Activated CD4-positive, alpha-beta memory T cell treated with anti-CD3 and anti-CD28 coated beads, Interleukin-2, amount 10 ng/mL, durations not matched to agents 7 days and 5 days (primary cell): ENCODE measurements around the gene PES1. TPM values are rescaled to one million over a fixed set of nuclear protein-coding genes. Genes with fewer than 3 reads are reported as not detected.
"Not testable (repeated sequence)": the region's sequence is repeated elsewhere in the genome, so short reads cannot be mapped to it uniquely, and the experiment has no call there.

Source experiments
- CTCF ChIA-PET: fragments of 350-600 bp; sonication (Branson Sonifier 250); formaldehyde crosslinking; loops from one replicate; lab custom pipeline; 2021; ENCODE audit warnings: antibody characterized with exemption, inconsistent platforms; lab: Charles Lee
- POLR2A ChIA-PET: fragments of 350-600 bp; sonication (Branson Sonifier 250); formaldehyde crosslinking; loops from one replicate; lab custom pipeline; 2021; ENCODE audit warnings: antibody characterized with exemption; lab: Charles Lee
- DNase-seq: peaks from one replicate; pipeline ENCODE4 v3.0.0-alpha.2; 2020
- H3K27ac Mint-ChIP-seq: one replicate; pipeline ENCODE4 v1.8.0; 2021; ENCODE audit warnings: mild to moderate bottlenecking, mixed read lengths
- H3K27me3 Mint-ChIP-seq: one replicate; pipeline ENCODE4 v1.8.0; 2021; ENCODE audit warnings: mixed read lengths
- H3K36me3 Mint-ChIP-seq: one replicate; pipeline ENCODE4 v1.8.0; 2021; ENCODE audit warnings: low read depth, mixed read lengths
- H3K4me1 Mint-ChIP-seq: one replicate; pipeline ENCODE4 v1.8.0; 2021; ENCODE audit warnings: mixed read lengths
- H3K4me3 Mint-ChIP-seq: one replicate; pipeline ENCODE4 v1.8.0; 2021; ENCODE audit warnings: mild to moderate bottlenecking, mixed read lengths
- H3K9me3 Mint-ChIP-seq: one replicate; pipeline ENCODE4 v1.8.0; 2021; ENCODE audit warnings: mixed read lengths
- total RNA-seq, 2 experiments: library from RNA; stranded (reverse); gene quantifications; one replicate each; pipeline ENCODE4 v1.2.3, GENCODE V29; 2021

Gene PES1
- total RNA-seq, 2 experiments from 2014 or later: 48.3 to 54.9 TPM

DNA sequence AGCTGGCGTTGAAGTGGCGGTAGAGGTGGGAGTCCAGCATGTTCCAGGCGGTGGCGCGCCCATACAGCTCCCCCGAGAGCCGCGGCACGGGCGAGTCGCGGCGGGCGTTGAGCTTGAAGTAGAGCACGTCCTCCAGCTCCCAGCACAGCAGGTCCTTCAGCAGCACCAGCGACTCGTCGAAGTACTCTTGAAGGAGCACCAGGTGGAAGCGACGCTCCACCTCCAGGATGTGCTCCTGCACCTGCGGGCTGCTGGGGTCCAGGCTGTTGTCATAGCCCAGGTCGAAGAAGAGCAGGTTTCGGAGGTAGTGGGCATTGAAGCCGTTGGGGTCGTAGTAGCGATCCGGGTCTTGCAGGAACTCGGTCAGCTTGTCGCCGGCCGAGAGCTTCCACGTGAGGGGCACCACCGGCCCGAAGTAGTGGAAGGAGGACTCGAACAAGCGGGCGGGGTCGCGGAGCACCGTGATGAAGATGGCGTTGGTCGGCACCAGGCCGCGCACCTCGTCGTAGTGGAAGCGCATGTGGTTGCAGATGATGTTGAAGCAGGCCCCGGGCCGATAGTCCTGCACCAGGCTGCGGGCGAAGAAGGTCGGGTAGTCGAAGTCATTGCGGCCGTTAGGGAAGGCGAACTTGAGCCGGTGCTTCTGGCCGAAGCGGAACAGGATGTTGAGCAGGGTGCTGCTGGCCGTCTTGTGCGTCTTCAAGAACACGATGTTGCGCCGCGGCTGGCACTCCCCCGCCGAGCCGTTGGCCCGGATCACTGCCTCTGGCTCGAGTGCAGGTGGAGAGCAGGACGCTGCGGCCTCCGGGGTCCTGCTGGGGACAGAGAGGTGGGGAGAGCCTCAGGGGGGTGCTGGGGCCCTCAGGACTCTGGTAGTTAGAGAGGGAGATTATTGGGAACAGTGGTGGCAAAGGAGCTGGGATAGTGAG is 36.2 kb downstream of the PES1 start:
- CTCF ChIA-PET: no interaction called here
- no peaks in the 10 kb centered on the region for H3K36me3 Mint-ChIP-seq
- no peaks in the 10 kb centered on the region for H3K27me3 Mint-ChIP-seq
- no peaks in the 10 kb centered on the region for H3K9me3 Mint-ChIP-seq
- H3K4me1 Mint-ChIP-seq: peaks cover 15% of the 10 kb centered on the region
- DNase-seq: no peak
- no peak overlapping the region for H3K4me3 Mint-ChIP-seq
- H3K27ac Mint-ChIP-seq: no peak overlapping the region
- POLR2A ChIA-PET: no interaction called here

DNA sequence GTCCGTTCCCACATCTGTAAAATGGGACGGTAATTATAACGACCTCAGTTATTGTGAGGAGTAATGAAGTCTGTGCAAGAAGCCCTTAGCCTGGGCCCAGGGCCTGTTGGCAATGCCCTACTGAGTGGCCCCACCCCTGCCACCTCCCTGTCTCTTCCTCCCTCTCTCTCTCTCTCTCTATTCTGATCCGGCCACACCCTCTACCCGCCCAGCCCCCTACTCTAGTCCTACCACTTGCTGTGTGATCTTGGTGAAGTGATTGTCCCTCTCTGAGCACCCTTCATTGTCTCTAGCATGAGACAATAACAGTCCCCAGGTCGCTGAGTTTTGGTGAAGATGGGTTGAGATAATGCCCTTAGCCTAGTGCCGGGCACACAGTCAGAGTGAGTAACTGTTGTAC is 37.7 kb downstream of the PES1 start:
- Mint-ChIP-seq H3K4me1 (peaks cover 15% of the 10 kb centered on the region), H3K27me3 (no peaks in the 10 kb centered on the region), H3K27ac (no peak overlapping the region), H3K36me3 (no peaks in the 10 kb centered on the region), H3K9me3 (no peaks in the 10 kb centered on the region), H3K4me3 (no peak overlapping the region)
- CTCF ChIA-PET: no interaction called here
- DNase-seq: no peak
- POLR2A ChIA-PET: no interaction called here

DNA sequence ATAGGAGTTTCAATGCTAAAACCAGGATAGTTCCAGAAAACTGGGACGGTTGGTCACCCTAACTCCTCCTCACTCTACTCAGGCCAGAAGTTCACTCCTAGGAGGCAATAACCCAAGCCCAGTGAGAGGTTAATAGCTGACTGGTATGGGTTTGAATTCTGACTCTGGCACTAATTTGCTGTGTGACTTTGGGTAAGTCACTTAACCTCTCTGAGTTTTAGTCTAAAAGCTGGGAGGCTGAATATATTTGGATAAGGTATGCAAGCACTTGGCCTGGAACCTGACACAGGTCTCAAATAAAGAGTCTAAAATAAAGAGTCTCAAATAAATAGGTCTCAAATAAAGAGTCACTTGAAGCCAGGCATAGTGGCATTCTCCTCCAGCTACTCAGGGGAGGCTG is 39.0 kb downstream of the PES1 start:
- ChIA-PET POLR2A (interaction anchor here (0.7 kb wide), 1 partner anchor 190 kb away, joined by 3 read pairs; no protein-coding TSS in a partner anchor), CTCF (no interaction called here)
- peaks cover 1% of the 10 kb centered on the region for H3K27me3 Mint-ChIP-seq
- H3K9me3 Mint-ChIP-seq: no peaks in the 10 kb centered on the region
- DNase-seq: no peak
- H3K4me3 Mint-ChIP-seq: no peak overlapping the region
- no peaks in the 10 kb centered on the region for H3K36me3 Mint-ChIP-seq
- peaks cover 15% of the 10 kb centered on the region for H3K4me1 Mint-ChIP-seq
- no peak overlapping the region for H3K27ac Mint-ChIP-seq

DNA sequence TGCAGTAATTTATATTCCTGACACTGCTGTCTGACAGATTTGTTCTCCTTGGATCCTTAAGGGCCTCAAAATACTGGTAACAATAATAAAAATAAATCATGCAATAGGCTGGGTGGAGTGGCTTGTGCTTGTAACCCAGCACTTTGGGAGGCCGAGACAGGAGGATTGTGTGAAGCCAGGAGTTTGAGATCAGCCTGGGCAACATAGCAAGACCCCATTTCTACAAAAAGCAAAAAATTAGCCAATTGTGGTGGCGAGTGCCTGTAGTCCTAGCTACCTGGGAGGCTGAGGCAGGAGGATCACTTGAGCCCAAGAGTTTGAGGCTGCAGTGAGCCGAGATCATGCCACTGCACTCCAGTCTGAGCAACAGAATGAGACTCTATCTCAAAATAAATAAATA is 39.9 kb downstream of the PES1 start:
- DNase-seq, H3K36me3 Mint-ChIP-seq, H3K9me3 Mint-ChIP-seq, H3K4me3 Mint-ChIP-seq, POLR2A ChIA-PET, H3K27me3 Mint-ChIP-seq, CTCF ChIA-PET, H3K27ac Mint-ChIP-seq: not testable (repeated sequence)
- peaks cover 15% of the 10 kb centered on the region for H3K4me1 Mint-ChIP-seq

DNA sequence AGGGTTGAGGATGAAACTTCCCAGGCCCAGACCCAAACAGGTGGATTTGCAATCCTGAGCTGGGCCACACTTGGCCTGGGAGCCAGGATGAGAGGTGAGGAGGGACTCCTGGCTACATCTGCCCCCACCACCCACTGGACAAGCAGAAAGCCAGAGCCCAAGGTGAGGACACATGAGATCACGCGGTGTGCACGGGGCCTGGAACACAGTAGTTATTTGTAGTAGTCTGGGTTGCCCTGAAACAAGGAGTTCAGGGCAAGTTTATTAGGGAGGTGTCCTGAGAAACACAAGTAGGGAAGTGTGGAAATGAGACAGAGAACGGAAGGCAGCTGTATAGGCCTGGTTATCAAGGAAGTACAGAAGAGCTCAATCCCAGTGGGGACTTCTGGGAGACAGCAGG is 44.5 kb downstream of the PES1 start:
- CTCF ChIA-PET: no interaction called here
- H3K9me3 Mint-ChIP-seq: no peaks in the 10 kb centered on the region
- no peaks in the 10 kb centered on the region for H3K36me3 Mint-ChIP-seq
- H3K27ac Mint-ChIP-seq: no peak overlapping the region
- no peak for DNase-seq
- POLR2A ChIA-PET: no interaction called here
- H3K4me1 Mint-ChIP-seq: peaks cover 3% of the 10 kb centered on the region
- peaks cover 21% of the 10 kb centered on the region for H3K27me3 Mint-ChIP-seq
- no peak overlapping the region for H3K4me3 Mint-ChIP-seq

DNA sequence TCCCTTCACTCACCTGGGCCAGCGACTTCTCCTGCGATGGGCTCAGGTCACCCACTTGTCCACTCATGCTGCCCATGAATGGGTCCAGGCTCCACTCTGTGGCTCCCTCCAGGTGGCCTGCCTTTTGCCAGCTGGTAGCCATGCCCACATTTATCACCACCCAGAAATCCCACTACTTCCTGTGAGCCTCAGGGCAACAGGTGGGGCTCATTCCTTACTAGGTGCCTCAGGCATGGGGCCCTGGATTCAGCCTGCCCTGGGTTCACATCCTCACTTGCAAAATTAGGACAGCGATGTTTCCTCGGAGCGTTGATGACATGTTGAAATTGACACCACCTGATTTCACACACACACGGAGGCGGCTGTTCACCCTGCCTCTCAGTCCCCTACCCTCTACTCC is 45.1 kb downstream of the PES1 start, which contains the start of gene SEC14L6:
SEC14L6 (minus strand) TSS at position 126 of the 400 bp plus-strand sequence; CDS start at position 67, 59 bp downstream.
- H3K4me1 Mint-ChIP-seq: peaks cover 3% of the 10 kb centered on the region
- POLR2A ChIA-PET: no interaction called here
- peaks cover 24% of the 10 kb centered on the region for H3K27me3 Mint-ChIP-seq
- H3K4me3 Mint-ChIP-seq: no peak within 1 kb of the TSS
- H3K27ac Mint-ChIP-seq: no peak within 1 kb of the TSS
- no peak for DNase-seq
- CTCF ChIA-PET: interaction anchor here (0.6 kb wide), 1 partner anchor 772 kb away, joined by 5 read pairs; no protein-coding TSS in a partner anchor
- no peaks in the 10 kb centered on the region for H3K36me3 Mint-ChIP-seq
- no peaks in the 10 kb centered on the region for H3K9me3 Mint-ChIP-seq

DNA sequence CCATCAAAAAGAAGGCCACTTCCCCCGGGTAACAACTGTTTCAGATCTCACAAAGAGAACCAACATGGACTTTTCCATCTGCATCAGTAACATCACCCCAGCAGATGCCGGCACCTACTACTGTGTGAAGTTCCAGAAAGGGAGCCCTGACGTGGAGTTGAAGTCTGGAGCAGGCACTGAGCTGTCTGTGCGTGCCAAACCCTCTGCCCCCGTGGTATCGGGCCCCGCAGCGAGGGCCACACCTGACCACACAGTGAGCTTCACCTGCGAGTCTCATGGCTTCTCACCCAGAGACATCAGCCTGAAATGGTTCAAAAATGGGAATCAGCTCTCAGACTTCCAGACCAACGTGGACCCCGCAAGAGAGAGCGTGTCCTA is 48.9 kb downstream of the PES1 start:
- DNase-seq: no peak
- Mint-ChIP-seq H3K9me3 (no peaks in the 10 kb centered on the region), H3K4me1 (peaks cover 3% of the 10 kb centered on the region), H3K36me3 (no peaks in the 10 kb centered on the region), H3K27ac (no peak overlapping the region), H3K4me3 (no peak overlapping the region), H3K27me3 (peaks cover 41% of the 10 kb centered on the region)
- POLR2A ChIA-PET: no interaction called here
- CTCF ChIA-PET: interaction anchor here (1.2 kb wide), 1 partner anchor 348 kb away, joined by 3 read pairs; no protein-coding TSS in a partner anchor

DNA sequence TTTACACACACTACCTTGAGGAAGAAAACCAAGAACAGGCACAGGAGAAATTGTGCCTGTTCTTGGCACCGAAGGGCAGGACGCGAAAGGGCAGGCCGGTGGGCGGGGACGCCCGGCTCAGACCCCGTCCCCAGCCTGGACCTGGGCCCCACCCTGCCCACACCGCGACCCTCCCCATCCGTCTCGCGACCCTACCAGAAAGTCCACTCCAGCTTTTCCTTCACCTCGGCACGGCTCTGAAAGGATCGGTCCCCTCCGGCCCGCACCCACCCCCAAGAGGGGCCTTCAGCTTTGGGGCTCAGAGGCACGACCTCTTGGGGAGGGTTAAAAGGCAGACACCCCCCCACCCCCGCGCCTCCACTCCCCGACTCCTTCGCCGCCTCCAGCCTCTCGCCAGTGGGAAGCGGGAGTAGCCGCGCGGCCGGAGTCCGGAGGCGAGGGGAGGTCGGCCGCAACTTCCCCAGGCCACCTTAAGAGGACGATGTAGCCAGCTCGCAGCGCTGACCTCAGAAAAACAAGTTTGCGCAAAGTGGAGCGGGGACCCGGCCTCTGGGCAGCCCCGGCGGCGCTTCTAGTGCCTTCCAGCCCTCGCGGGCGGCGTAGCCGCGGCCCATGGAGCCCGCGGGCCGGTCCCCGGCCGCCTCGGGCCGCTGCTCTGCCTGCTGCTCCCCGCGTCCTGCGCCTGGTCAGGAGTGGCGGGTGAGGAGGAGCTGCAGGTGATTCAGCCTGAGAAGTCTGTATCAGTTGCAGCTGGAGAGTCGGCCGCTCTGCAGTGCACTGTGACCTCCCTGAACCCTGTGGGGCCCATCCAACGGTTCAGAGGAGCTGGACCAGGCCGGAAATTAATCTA is 49.5 kb downstream of the PES1 start:
- ChIA-PET POLR2A (no interaction called here), CTCF (interaction anchor here (1.2 kb wide), 1 partner anchor 349 kb away, joined by 3 read pairs; no protein-coding TSS in a partner anchor)
- DNase-seq: no peak
- Mint-ChIP-seq H3K9me3 (no peaks in the 10 kb centered on the region), H3K36me3 (no peaks in the 10 kb centered on the region), H3K27ac (no peak overlapping the region), H3K4me3 (no peak overlapping the region), H3K4me1 (peaks cover 3% of the 10 kb centered on the region), H3K27me3 (peaks cover 41% of the 10 kb centered on the region)

DNA sequence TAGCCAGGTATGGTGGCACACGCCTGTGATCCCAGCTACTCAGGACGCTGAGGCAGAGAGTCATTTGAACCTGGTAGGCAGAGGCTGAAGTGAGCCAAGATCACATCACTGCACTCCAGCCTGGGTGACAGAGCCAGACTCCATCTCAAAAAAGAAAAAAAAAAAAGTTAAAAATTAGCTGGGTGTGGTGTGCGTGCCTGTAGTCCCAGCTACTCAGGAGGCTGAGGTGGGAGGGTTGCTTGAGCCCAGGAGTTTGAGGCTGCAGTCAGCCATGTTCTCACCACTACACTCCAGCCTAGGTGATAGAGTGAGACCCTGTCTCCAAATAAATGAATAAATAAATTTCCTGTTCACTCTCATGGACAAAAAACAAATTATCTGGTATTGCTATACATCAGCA is 50.2 kb downstream of the PES1 start:
- H3K27ac Mint-ChIP-seq, H3K36me3 Mint-ChIP-seq, H3K4me1 Mint-ChIP-seq, CTCF ChIA-PET, H3K9me3 Mint-ChIP-seq, DNase-seq, POLR2A ChIA-PET, H3K4me3 Mint-ChIP-seq: not testable (repeated sequence)
- H3K27me3 Mint-ChIP-seq: peaks cover 41% of the 10 kb centered on the region

DNA sequence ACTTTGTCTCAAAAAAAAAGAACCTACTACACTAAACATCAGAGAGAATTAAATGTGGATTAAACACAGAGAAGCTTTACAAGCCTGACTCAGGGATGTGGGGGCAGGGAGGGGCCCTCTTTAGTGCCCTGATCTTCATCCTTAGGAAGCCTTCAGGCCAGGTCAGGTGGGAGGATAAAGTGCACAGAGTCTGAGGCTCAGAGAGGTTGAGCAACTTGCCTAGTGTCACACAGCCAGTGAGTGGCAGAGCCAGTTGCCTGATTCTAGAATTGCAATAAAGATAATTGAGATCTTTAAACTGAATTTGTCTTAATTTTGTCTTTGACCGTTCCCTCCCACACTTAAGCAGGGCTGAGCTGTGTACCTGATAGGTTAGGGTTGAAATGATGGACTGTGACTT is 52.3 kb downstream of the PES1 start:
- H3K4me3 Mint-ChIP-seq: no peak overlapping the region
- POLR2A ChIA-PET: no interaction called here
- DNase-seq: no peak
- H3K9me3 Mint-ChIP-seq: no peaks in the 10 kb centered on the region
- peaks cover 38% of the 10 kb centered on the region for H3K27me3 Mint-ChIP-seq
- no peaks in the 10 kb centered on the region for H3K36me3 Mint-ChIP-seq
- peaks cover 11% of the 10 kb centered on the region for H3K4me1 Mint-ChIP-seq
- no peak overlapping the region for H3K27ac Mint-ChIP-seq
- CTCF ChIA-PET: no interaction called here

DNA sequence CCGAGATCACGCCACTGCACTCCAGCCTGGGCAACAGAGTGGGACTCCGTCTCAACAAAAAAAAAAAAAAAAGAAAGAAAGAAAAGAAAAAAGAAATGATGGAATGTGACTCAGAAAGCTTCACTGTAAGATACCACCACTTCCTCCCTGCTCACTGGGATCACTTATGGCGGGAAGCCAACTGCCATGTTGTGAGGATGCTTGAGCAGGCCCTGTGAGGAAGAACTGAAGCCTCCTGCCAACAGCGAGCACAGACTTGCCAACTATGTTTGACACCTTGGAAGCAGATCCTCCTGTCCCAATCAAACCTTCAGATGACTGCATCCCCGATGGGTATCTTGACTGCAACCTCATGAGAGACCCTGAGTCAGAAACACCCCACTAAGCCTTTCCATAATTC is 53.4 kb downstream of the PES1 start:
- ChIA-PET POLR2A (no interaction called here), CTCF (no interaction called here)
- Mint-ChIP-seq H3K36me3 (no peaks in the 10 kb centered on the region), H3K9me3 (no peaks in the 10 kb centered on the region), H3K4me1 (peaks cover 11% of the 10 kb centered on the region), H3K27ac (no peak overlapping the region), H3K4me3 (no peak overlapping the region), H3K27me3 (peaks cover 32% of the 10 kb centered on the region)
- no peak for DNase-seq

DNA sequence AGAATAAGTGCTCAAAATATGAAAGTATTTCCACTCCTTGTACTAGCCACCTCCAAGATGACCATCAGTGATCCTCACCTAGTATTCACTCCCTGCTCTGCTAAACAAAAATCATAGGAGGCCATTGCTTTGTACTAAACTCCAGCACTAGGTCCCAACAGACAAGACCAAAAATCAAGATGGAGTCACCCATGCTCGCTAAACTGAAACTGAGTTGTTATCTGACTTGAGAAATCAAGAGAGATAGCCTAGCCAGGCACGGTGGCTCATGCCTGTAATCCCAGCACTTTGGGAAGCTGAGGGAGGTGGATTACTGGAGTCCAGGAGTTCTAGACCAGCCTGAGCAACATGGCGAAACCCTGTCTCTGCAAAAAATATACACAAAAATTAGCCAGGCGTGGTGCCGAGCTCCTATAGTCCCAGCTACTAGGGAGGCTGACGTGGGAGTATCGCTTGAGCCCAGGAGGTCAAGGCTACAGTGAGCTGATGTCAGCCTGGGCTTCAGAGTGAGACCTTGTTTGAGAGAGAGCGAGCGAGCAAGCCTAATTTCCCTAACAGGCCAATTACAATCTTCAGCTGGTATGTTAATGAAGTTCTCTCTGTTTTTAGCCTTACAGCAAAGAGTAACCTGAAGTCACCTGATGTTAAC is 54.5 kb downstream of the PES1 start:
- Mint-ChIP-seq H3K36me3 (no peaks in the 10 kb centered on the region), H3K4me1 (peaks cover 8% of the 10 kb centered on the region), H3K4me3 (no peak overlapping the region), H3K9me3 (no peaks in the 10 kb centered on the region), H3K27ac (no peak overlapping the region), H3K27me3 (peaks cover 24% of the 10 kb centered on the region)
- no peak for DNase-seq
- CTCF ChIA-PET: interaction anchor here (0.5 to 0.7 kb wide), 2 partner anchors 106 to 590 kb away, joined by 3 to 4 read pairs; no protein-coding TSS in a partner anchor
- POLR2A ChIA-PET: no interaction called here
